ENCODE results near the gene RYR1. TPM values are rescaled to one million over a fixed set of nuclear protein-coding genes. Genes with fewer than 3 reads are reported as not detected.

The RYR1 gene
- total and polyA plus RNA-seq, 8 donors: 1.5 to 5.8 (median 3.6) TPM

DNA sequence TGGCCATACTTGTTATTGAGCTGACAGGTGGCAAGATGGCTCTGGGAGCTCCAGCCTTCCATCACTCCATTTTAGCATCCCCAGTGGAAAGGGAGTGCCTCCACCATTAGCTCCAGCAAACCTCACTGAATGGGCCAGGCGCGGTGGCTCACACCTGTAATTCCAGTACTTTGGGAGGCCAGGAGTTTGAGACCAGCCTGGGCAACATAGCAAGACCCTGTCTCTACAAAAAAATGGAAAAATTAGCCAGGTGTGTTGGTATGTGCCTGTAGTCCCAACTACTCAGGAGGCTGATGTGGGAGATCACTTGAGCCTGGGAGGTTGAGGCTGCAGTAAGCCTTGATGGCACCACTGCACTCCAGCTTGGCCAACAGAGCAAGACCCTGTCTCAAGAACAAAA is 98.0 kb downstream of the RYR1 start:
- no peaks in the 10 kb centered on the region for H3K36me3 ChIP-seq
- ATAC-seq (no peak), DNase-seq (no peak)
- H3K27me3 ChIP-seq: peaks cover 0 to 27% of the 10 kb centered on the region in 2 donors
- no peak overlapping the region for H3K27ac ChIP-seq
- intact Hi-C loops (cut with DNase I): no loop called here
- H3K4me3 ChIP-seq: no peak overlapping the region
- H3K9me3 ChIP-seq: peaks cover 0 to 17% of the 10 kb centered on the region in 2 donors
- H3K4me1 ChIP-seq: no peaks in the 10 kb centered on the region
- no peak for TF ChIP-seq CTCF (IDR thresholded peaks at IDR 0.05)

- no peak overlapping the region for H3K4me3 ChIP-seq
- H3K9me3 ChIP-seq: peaks cover 0 to 17% of the 10 kb centered on the region in 2 donors
- intact Hi-C loops (cut with DNase I): no loop called here
- no peak for DNase-seq
- ATAC-seq: no peak
- H3K27me3 ChIP-seq: peaks cover 0 to 27% of the 10 kb centered on the region in 2 donors
- no peak for TF ChIP-seq CTCF (IDR thresholded peaks at IDR 0.05)
- H3K36me3 ChIP-seq: no peaks in the 10 kb centered on the region
- no peaks in the 10 kb centered on the region for H3K4me1 ChIP-seq
- no peak overlapping the region for H3K27ac ChIP-seq
Measured at GRCh38 chr19:38532939-38533338, 99.4 kb downstream of the RYR1 start.

- H3K36me3 ChIP-seq: no peaks in the 10 kb centered on the region
- peaks cover 0 to 17% of the 10 kb centered on the region in 2 donors for H3K9me3 ChIP-seq
- H3K27me3 ChIP-seq: peaks cover 0 to 13% of the 10 kb centered on the region in 2 donors
- intact Hi-C loops (cut with DNase I): no loop called here
- no peak overlapping the region for H3K27ac ChIP-seq
- H3K4me3 ChIP-seq: no peak overlapping the region
- peaks cover 0 to 4% of the 10 kb centered on the region in 2 donors for H3K4me1 ChIP-seq
- DNase-seq (no peak), ATAC-seq (no peak)
- TF ChIP-seq CTCF (IDR thresholded peaks at IDR 0.05): no peak
Measured at GRCh38 chr19:38534574-38534973, 101.1 kb downstream of the RYR1 start.

- Histone ChIP-seq H3K27ac (no peak overlapping the region), H3K27me3 (peaks cover 0 to 9% of the 10 kb centered on the region in 2 donors), H3K9me3 (peaks cover 0 to 17% of the 10 kb centered on the region in 2 donors), H3K36me3 (no peaks in the 10 kb centered on the region), H3K4me1 (peaks cover 0 to 4% of the 10 kb centered on the region in 2 donors), H3K4me3 (no peak overlapping the region)
- DNase-seq: no peak
- intact Hi-C loops (cut with DNase I): no loop called here
- no peak for TF ChIP-seq CTCF (IDR thresholded peaks at IDR 0.05)
- no peak for ATAC-seq
Measured at GRCh38 chr19:38535212-38535611, 101.7 kb downstream of the RYR1 start.

DNA sequence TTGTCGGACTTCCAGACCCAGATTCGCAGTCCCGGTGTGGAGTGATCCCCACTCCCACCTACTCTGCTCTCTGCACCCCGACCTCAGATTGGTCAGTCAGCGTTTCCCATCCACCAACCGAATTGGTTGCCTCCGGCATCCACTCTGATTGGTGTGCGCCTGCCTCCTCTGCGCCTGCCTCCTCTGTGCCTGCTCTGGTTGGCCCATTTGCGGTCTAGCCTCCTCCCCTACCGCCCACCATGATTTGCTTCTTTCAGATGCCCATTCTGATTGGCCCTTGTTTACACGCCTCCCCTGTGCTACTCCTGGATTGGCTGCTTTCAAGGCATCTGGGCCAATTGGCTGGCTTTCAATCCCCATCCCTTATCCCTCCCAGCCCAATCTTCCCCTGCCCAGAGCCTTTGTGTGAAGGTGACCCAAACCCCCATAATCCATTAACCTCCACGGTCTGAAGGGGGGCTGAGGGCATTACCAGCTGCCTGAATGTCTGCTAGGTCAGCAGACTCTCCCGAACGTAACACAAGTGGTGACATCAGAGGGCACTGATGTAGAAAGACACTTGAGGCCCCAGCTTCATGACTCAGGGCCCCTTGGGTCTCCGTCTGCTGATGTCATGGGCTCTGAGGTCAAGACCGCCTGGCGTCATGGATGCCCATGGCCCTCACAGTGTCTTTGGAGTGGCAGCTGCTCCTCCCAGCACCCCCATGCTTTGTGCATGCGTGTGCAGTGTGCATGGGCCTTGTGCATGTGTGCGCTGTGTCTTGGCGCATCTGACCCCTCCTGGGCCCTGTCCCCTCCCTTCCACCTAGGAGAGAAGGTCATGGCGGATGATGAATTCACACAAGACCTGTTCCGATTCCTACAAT is 103.8 kb downstream of the RYR1 start:
- no peak for ATAC-seq
- intact Hi-C loops (cut with DNase I): no loop called here

More for the DNA sequence above, 103.8 kb downstream of the RYR1 start:
- Histone ChIP-seq H3K4me1 (peaks cover 0 to 4% of the 10 kb centered on the region in 2 donors), H3K27ac (no peak overlapping the region), H3K27me3 (no peaks in the 10 kb centered on the region), H3K9me3 (peaks cover 0 to 17% of the 10 kb centered on the region in 2 donors), H3K36me3 (no peaks in the 10 kb centered on the region), H3K4me3 (no peak overlapping the region)
- no peak for TF ChIP-seq CTCF (IDR thresholded peaks at IDR 0.05)
- no peak for DNase-seq

All from left lung (tissue), 10 donors.